Left renal cortex interstitium (tissue), 4 donors: ENCODE measurements around the gene OR3A1. TPM values are rescaled to one million over a fixed set of nuclear protein-coding genes. Genes with fewer than 3 reads are reported as not detected.
"Not testable (repeated sequence)": the region's sequence is repeated elsewhere in the genome, so short reads cannot be mapped to it uniquely, and the experiment has no call there.

Experiments used
- DNase-seq, 4 donors: peaks; one replicate each; pipeline ENCODE4 v3.0.0-alpha.2; 2013; ENCODE audit warnings: low read depth in 4 of 4, low spot score in 2 of 4, missing footprints in 1 of 4
- polyA plus RNA-seq, 4 donors: library from polyadenylated mRNA; unstranded; fragments of 120-200 nt; gene quantifications; one replicate each; pipeline ENCODE4 v1.2.1, GENCODE V29; 2013; ENCODE audit not compliant: insufficient read length in 4 of 4

OR3A1 gene, protein sequence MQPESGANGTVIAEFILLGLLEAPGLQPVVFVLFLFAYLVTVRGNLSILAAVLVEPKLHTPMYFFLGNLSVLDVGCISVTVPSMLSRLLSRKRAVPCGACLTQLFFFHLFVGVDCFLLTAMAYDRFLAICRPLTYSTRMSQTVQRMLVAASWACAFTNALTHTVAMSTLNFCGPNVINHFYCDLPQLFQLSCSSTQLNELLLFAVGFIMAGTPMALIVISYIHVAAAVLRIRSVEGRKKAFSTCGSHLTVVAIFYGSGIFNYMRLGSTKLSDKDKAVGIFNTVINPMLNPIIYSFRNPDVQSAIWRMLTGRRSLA
- polyA plus RNA-seq = under 1 TPM in 3 of 4 donors, not detected in 1; 0.14 to 0.19 (median 0.16) TPM

- no peak for DNase-seq
Measured at GRCh38 chr17:3298260-3298659, at the start of gene OR3A1. Gene OR3A1 (minus strand): TSS chr17:3298360. CDS start chr17:3292582, 5,778 bp downstream.

DNA sequence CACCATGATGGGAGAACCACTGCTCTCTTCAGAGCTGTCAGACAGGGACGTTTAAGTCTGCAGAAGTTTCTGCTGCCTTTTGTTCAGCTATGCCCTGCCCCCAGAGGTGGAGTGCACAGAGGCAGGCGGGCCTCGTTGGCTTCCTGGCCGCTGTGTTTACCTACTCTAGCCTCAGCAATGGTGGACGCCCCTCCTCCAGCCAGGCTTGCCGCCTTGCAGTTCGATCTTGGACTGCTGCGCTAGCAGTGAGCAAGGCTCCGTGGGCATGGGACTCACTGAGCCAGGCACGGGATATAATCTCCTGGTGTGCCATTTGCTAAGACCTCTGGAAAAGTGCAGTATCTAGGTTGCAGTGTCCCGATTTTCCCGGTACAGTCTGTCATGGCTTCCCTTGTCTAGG is 44.6 kb upstream of the OR3A1 start:
- DNase-seq = not testable (repeated sequence)

DNA sequence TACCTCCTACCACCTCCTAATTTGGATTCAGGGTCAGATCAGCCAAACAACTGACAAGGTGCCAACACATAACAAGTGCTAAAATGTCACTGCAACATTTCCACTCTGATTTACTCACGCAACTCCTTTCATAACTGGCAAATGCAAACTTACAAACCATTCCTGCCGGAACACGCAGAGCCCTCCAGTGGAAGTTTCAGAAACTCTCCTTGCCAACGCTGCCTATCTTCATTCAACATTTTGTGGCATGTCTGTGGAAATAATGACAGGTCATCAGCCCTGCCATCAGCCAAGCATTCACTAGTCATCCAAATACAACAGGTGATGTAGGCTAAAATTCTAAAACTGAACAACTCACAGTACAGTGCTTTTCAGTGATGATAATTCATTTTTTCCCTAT is 37.7 kb upstream of the OR3A1 start:
- DNase-seq = no peak

DNA sequence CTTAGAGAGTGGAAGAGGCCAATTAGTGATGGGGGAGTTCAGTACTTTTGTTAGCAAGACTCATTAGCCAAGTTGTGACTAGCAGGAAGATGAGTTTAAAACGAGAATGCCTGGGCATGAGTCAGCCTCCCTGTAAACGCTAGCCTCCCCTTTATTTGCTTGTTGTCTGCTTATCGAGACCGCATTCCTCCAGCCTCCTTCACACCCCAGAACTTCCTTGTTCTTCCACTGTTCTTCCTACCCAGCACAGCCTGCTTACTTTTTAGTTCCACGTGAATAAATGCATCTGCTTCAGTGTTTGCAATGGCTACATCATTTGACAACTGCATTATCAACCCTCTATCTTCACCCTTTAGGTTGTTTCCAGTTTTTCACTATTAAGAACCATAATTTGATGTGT is 20.2 kb upstream of the OR3A1 start:
- no peak for DNase-seq

DNA sequence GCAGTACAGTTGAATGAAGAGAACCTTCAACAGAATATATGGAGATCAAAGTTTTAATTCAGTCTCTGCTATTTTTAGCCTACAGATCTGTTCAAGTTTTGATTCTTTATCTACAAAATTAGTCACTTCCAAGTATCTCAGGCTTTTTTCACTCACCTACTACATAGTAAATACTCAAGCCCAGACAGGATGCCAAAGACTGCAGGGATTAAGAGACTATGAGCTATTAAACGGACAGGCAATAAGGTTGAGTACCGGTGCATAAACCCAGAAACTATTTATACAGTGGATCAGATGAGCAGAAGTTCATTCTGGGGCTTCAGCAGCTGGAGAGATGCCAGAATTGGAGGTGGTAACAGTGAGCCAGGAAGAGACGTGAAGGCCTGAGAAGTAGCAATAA is 18.7 kb upstream of the OR3A1 start:
- no peak for DNase-seq

DNA sequence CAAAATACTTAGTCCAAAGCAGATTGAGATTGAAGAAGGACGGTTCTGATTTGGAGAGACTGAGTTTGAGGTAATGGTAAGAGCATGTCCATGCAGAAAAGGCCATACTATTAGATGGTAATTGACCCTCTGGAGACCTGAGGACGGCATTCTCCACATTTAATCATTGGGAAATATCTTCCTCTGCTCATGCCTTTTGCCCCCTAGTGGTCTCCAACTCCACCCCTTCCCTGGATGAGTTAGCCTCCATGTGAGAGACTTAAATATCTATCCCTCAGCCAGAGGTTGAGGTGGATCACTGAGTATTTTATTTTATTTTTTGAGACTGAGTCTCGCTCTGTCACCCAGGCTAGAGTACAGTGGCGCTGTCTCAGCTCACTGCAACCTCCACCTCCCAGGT is 10.4 kb upstream of the OR3A1 start:
- no peak for DNase-seq

DNA sequence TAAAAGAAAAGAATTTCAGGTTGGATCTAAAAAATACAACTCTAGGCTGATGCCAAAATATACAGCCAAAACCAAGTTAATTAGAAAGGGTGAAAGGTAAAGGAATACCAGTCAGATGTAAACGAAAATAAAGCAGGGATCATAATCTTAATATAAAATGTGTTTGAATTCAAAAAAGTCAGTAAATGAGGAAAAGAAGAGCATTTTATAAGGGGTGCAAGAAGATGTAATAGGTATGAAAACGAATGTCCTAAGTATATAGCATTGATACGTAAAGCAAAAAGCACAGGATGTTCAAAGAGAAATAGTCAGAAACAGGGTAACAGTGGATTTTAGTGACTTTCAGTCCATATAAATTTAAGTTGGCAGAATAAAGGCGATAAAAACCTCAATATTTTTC is 2.5 kb downstream of the OR3A1 start:
- no peak for DNase-seq

DNA sequence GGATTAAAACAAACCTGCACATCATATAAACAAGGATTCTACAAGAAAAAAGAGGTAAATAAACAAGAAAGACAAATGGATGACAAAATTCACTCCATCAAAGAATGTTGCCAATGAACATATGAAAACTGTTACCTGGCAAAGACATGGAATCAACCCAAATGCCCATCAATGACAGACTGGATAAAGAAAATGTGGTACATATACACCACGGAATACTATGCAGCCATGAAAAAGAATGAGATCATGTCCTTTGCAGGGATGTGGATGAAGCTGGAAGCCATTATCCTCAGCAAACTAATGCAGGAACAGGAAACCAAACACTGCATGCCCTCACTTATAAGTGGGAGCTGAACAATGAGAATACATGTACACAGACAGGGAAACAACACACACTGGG is 4.6 kb downstream of the OR3A1 start:
- DNase-seq = not testable (repeated sequence)

- no peak for DNase-seq
Measured at GRCh38 chr17:3282901-3283300, 15.3 kb downstream of the OR3A1 start.

DNA sequence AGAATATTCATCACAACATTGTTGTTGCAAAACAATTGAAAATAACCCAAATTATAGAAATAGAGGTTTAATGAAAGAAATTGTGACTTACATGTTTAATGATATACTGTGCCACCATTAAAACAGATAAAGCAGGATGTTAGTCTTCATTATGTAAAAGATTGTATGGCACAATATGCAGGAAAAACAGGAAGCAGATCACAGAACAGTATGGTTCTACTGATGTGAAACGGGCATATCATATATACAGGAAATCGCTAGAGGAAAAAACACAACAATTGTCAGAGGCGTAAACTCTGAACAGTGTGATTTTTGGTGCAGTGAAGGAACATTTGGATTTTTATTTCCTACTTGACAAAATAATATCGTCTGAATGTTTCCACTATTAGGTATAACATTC is 22.0 kb downstream of the OR3A1 start:
- DNase-seq = no peak

DNA sequence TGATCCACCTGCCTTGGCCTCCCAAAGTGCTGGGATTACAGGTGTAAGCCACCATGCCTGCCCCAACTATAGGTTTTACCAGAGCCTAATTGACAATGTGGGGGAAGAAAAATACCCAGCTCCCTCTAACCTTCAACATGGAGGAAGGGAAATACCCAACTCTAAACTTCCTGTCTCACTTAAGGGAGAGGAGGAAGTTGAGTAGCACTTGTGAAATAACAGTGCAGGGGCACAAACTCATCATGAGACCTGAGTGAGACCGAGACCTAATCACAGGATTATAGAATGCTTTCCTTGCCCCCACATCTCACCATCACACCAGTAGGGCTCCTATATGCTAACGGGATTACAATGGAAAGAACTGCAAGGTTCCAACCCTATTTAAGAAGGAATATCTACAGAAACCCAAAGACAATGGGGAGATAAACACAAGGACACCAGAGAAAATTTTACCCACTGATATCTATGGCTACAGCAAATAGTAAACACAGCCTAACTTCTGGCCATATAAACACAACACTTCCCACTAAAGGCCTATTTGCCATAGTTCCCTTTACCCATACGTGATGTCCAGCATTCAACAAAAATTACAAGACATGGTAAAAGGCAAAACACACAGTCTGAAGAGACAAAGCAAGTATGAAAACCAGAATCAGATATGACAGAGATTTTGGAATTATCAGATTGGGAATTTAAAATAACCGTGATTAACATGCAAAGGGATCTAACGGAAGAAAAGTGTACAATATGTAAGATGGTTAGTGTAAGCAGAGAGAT is 26.9 kb downstream of the OR3A1 start:
- no peak for DNase-seq

DNA sequence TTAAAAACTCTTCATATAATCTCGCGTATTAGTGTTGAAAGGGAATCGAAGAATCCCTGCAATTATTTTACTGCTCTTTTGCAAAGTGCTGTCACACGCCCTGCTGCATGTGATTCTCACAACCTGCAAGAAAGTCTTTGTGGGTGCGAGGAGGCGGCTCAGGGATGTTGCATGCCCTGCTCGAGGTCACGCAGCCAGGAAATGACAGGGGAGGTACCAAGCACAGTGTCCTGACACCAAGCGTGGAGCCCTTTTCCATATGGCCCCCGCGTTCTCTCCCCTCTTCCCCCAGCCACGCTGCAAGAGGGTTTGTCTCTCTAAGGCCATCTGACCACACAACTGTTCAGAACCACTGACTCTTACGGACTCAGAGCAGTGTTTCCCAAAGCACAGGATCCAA is 37.6 kb downstream of the OR3A1 start:
- DNase-seq = no peak

DNA sequence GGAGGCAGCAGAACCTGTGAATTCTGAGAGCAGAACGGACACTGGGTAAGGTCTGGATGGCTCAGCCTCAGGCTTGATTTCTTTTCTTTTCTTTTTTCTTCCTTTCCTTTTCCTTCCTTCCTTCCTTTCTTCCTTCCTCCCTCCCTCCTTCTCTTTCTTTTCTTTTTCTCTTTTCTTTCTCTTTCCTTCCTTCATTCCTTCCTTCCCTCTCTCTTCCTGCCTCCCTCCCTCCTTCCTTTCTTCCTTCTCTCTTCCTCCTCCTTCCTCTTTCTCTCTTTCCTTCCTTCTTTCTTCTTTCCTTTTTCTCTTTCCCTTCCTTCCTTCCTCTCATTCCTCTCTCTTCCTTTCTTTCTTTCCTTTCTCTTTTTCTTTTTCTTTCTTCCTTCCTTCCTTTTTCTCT is 38.0 kb downstream of the OR3A1 start:
- DNase-seq = no peak

GRCh38 chr17:3256575-3256974 is 41.6 kb downstream of the OR3A1 start:
- no peak for DNase-seq

GRCh38 chr17:3249013-3249412 is 49.1 kb downstream of the OR3A1 start:
- not testable (repeated sequence) for DNase-seq

DNA sequence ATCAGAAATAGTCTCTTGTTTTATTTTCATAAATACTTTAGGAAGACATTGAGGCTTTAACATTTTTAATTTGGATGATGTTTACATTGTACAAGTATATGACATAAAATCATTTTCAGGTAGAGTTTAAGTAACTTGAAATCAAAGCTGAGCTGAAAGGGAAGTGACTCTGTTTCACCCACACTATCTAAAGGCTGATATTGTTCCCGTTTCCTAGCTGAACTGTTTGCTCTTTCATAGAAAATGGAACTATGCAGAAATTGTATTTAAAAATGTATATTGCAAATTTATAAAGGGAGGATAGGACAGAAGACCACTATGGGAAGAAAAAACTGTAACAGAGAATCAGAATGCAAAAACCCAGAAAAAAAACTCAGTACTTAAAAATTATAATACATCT is 53.3 kb downstream of the OR3A1 start:
- DNase-seq = not testable (repeated sequence)

- DNase-seq = not testable (repeated sequence)
Measured at GRCh38 chr17:3241044-3241443, 57.1 kb downstream of the OR3A1 start.

Other genes with a start within 250 kb of the OR3A1 start
- not detected for gene OR1D5, start 234.8 kb downstream of the OR3A1 start, polyA plus RNA-seq
- gene OR1D2, start 193.9 kb downstream of the OR3A1 start, polyA plus RNA-seq = under 1 TPM in 2 of 4 donors, not detected in 2; 0.03 to 0.07 TPM
- gene OR1G1, start 170.8 kb downstream of the OR3A1 start, polyA plus RNA-seq = not detected
- not detected for gene OR1A2, start 100.8 kb downstream of the OR3A1 start, polyA plus RNA-seq
- gene OR1A1, start 90.7 kb downstream of the OR3A1 start, polyA plus RNA-seq = under 1 TPM in 2 of 4 donors, not detected in 2; 0.05 to 0.11 TPM
- gene OR3A2, start 87.9 kb upstream of the OR3A1 start, polyA plus RNA-seq = under 1 TPM; 0.16 to 0.81 (median 0.49) TPM
- under 1 TPM in 2 of 4 donors, not detected in 2; 0.10 to 0.13 TPM for gene OR1E1, start 100.0 kb upstream of the OR3A1 start, polyA plus RNA-seq
- gene OR3A3, start 113.0 kb upstream of the OR3A1 start, polyA plus RNA-seq = under 1 TPM; 0.05 to 0.25 (median 0.12) TPM
- gene OR1E2, start 135.5 kb upstream of the OR3A1 start, polyA plus RNA-seq = not detected
- gene SPATA22, start 173.5 kb upstream of the OR3A1 start, polyA plus RNA-seq = 1 to 10 TPM in 2 of 4 donors, not detected in 2; 1.4 to 2.4 TPM
- 10 to 100 TPM; 20.4 to 32.9 (median 30.2) TPM for gene ASPA, start 177.6 kb upstream of the OR3A1 start, polyA plus RNA-seq